GM19324 (cell line): ENCODE measurements around the gene TTC33.
"Not testable (repeated sequence)": the region's sequence is repeated elsewhere in the genome, so short reads cannot be mapped to it uniquely, and the experiment has no call there.

Experiments
- ATAC-seq: cut with Tn5 transposase; IDR thresholded peaks from one replicate; pipeline ENCODE4 v1.9.1; 2021; ENCODE audit warnings: mild to moderate bottlenecking, moderate library complexity; ENCODE audit not compliant: unreplicated experiment, low FRiP score

The TTC33 gene

DNA sequence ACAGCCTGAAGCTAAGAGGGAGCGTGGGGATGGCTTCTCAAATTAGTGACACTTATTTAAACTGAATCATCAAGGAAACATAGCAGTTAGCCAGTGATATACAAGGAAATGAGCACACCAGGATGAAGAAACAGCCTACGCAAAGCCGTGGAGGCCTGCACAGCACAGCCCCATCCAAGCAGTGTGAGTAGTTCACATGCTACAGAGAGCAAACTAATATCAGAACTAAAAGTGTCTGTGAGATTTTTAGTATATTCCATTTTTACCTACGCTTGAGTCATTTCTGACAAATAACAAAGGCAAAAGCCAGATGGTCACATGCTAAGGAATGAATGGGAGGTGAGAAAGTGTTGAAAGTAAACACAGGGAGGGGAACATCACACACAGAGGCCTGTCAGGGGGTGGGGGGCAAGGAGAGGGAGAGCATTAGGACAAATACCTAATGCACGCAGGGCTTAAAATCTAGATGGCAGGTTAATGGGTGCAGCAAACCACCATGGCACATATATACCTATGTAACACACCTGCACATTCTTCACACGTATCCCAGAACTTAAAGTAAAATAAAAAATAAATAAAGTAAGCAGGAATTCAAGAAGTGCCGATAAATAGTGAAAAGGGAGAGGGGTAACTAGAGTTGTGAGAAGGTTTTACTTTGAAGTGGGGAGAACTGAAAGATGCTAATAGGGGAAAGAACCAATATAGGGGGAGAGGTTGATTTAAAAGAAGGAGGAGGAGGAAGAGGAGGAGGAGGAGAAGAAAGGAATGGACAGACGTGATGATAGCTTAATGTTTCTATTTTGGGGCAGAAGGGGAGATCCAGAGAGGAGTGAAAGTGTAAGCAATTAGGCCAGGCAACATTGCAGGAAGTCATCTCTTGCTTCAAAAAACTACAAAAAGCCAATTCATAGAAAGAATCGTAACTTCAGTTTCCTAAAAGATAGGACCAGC, 177.0 kb downstream of the TTC33 start:
- peak; percentile 59 for ATAC-seq

DNA sequence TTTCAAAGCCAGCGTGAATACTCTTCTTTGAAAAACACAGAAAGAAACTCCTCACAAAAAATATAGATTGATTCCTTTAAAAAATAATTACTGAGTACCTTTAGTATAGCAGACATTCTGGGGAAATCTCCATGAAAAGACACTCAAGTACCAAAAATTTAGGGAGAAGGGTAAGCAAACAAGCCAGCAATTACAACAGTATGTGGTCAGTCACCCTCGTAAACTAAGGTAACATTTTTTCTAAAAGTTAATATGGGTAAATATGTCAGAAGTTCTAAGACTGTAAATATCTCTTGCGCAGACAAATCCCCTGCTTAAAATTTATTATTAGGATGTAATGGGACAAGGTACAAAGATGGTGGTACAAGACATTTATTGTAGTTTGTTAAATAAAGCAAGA, 178.0 kb downstream of the TTC33 start:
- ATAC-seq = no peak

DNA sequence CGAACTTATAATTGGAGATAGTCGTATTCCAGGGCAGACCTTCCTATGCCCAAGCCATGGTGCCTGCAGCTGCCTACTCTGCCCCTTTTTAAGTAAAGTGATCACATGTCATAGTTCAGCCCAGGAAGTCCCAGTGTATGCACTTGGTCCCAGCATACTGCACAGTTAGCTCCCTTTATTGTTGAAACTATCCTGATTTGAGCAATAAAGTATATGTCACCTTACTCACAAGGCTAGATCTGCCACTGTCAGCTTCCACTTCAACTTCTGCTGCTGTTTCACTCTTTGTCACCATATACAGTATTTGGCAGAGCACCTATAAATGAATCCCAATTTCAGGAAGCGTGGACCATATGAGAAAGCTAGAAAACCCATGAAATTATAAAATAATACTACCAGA, 179.8 kb downstream of the TTC33 start:
- no peak for ATAC-seq

DNA sequence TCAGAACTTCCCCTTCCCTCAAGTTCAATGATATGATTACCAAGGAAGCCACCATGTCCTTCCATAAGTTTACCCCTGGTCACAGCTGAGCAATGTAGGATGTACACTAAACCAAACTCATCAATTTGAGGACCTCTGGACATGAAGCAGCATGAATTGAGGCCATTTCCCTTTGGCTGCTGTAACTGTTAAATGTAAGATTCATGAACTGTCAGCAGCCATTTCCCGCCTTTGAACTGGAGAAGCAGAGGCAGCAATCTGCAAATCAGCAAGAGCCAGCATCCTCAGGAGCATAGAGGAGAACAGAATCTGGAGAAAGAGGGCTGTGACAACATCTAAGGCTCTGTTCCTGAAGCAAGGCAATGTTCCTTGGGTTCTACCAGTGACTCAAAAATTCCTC, 180.3 kb downstream of the TTC33 start:
- ATAC-seq = no peak

DNA sequence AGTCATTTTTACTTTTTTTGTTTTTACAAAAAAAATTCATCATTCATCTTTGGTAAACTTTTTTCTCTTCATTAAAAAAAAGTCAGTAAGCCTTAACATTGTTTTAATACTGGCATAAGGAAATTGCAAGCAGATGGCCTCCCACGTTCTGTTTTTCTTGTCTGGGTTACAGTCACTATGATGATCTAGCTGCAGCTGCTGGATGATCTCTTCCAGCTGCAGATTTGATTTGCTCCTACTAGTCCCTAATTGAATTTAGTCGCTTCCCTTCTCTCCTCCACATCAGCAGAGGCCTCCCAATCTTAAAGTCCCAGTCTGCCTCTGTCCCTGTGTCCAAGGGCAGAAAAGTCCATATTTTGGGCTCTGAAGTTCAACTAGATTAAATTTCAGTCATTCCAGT, 182.8 kb downstream of the TTC33 start:
- no peak for ATAC-seq

DNA sequence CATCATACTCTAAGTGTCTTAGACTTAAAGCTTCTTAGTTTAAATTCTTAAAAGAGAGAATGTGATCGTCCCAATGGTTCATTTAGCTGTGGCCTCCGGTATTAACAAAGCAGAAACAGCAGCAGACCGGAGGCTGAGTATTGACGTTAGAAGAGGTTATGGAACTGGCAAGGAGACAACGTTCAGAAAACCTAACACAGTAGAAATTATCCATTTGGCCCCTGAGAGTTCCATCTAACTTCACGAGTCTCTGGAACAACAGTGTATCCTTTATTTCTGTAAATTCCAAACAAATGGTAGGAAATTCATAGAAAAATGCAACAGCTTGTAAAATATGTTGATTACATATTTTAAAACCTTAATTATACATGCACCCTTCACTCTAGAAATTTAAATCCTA, 183.4 kb downstream of the TTC33 start:
- no peak for ATAC-seq

DNA sequence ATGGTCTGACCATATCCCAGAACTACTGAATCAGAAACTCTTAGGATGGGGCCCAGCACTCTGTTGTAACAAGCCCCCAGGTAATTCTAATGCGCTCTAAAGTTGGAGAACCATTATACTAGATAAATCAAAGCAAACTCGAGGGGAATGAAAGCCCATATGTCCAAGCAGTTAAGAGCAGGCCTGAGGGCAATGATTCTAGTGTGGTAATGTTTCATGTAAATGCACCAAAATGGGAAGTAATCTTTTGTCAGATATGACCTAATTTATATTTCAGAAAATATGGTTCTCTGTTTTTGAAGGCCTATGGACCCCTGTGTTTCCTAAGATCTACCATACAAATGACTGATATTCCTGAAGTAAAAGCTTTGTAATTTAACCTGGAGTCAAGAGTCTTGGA, 184.0 kb downstream of the TTC33 start:
- no peak for ATAC-seq

DNA sequence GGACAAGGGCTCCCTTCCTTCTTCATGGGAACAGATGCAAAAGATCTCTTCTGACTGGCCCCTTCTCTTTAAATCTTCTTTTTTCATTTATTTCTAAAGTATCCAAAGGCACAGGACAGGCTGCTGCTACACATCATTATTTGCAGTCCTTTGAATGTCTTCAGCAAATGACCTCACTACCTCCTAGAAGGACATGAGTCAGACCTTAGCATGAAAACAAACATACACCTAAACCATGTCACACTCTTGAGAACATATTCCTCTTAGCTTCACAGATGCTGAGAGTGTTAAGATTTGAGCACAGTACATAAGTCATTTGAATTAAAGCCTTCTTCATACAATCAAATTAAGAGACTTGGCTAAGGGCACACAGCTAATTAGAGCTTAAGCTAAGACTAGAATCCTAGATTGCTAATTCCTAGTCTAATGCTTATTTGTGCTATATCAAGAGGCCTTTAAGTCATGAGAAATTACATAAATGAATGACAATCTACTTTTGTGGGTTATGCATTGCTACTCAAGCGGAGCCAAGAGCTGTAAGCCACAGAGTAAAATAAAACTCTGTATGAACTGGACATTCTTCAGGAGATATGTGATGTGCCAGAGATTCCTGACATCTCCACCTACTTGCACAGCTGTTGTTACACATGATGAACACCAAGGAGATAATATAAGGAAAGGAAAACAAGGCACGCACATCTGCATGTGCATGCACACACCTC, 185.2 kb downstream of the TTC33 start:
- peak; percentile 66 for ATAC-seq

DNA sequence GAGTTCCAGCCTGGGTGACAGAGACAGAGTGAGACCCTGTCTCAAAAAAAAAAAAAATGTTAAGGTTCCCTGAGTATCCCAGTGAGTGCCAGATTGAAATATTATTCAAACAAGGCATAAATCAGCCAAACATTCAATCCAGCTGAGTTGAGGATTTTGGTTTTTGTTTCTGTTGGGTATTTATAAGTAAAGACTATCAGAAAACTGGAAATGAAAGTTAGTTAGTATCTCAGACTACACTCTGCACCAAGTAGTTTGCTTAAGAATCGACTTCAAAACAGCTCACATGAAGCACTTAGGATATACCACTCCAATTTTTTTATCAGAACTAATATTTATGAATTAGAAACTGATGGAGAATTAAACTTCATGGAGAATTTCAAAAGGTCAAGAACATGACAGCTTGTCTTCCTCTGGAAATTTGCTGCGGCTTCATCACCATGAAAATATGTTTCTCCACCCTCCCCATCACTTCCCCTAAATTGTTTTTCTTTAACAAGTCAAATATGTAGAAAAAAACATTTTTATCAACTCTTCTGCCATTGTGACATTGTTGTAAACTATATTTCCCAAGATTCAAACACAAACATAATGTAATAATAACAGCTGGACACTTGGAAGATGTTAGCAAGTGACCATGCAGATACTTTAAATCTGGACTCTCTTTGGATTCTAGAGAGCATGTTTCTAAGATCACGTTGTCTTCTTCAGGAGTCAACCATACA, 186.1 kb downstream of the TTC33 start:
- ATAC-seq = peak; percentile 77

DNA sequence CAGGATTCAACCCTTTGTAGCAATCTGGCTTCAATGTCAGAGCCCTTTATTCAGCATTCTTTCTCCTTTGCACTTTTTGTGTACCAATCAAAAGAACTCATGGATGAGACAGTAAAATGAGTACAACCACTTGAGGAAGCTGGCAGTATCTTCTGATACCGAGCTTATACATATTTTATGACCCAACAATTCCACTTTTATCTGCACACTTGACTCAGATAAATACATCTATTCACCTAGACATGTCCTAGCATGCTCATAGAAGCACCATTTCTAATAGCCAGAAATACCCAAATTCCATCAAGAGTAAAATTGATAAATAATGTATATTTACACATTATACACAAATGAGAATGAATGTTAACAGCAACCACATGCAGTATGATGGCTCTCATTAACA, 187.2 kb downstream of the TTC33 start:
- no peak for ATAC-seq

DNA sequence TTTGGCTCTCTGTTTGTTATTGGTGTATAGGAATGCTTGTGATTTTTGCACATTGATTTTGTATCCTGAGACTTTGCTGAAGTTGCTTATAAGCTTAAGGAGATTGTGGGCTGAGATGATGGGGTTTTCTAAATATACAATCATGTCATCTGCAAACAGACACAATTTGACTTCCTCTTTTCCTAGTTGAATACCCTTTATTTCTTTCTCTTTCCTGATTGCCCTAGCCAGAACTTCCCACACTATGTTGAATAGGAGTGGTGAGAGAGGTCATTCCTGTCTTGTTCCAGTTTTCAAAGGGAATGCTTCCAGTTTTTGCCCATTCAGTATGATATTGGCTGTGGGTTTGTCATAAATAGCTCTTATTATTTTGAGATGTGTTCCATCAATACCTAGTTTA, 192.6 kb downstream of the TTC33 start:
- not testable (repeated sequence) for ATAC-seq

DNA sequence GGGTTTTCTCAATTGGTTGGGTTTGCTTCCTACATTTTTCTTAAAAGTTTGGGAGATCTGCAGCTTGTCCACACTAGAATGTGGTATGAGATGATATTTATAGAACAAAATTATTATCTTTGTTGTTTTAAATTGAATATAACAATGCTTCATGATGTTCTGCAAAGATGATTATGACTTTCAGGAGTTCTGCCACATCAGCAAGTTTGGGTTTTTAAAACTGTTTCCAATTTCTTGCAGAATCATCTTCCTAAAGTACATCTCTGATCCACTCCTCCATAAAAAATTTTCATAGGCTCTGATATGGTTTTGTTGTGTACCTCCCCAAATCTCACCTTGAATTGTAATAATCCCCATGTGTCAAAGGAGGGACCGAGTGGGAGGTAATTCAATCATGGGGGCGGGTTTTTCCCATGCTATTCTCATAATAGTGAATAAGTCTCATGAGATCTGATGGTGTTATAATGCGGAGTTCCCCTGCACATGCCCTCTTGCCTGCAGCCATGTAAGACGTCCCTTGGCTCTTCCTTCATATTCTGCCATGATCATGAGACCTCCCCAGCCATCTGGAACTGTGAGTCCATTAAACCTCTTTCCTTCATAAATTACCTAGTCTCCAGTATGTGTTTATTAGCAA, 195.2 kb downstream of the TTC33 start:
- ATAC-seq = no peak

DNA sequence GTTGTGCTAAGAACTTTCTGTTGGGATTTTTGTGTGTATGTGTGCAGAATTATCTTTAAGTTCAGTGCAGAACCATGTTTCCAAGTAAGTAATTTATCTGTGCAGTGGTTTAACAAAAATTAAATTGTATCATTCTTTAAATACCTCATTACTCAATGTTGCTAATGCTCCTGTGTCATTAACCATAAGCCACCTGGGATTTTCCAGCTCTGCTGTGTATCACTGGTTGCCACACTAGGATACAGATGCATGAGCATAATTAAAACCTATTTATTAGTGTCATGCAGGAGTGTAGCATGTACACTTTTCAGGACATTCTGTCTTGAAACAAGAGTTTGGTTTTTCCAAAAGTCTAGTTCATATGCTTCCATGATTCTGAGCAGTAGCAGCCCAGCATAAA, 196.5 kb downstream of the TTC33 start:
- ATAC-seq = no peak

DNA sequence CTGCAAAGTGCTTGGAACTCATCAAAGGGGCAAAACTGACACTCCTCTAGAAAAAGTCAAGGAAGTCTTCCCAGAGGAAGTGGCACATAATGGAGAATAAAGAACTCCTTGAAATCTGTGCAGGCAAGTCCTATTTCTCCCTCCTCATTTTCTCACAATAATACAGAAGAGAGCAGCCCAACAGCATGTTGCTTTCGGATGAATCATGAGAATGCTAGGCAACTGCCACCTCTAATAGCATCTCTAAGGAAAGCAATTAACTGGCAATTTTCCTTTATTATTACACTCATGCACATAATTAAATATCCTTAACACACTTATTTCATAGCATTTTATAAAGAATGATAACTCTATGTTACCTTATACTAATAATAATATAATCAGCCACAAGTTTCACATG, 198.3 kb downstream of the TTC33 start:
- no peak for ATAC-seq

DNA sequence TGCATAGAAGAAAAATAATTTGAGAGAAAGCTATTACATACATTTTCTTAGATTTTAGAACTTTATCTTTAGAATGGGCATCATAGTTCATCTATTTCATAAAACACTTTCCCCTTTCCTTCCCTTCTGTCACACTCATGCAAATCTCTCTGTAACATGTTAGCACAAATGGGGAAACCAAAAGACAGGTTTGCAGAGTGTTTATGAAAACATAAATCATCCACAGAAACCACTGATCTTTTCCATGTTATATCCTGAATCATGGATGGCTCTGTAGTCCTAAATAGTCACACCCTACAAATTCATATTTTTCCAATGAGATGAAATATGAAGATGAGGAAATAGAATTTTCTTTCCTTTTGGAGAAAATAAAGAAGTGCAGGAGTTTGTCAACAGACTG, 198.9 kb downstream of the TTC33 start:
- ATAC-seq = no peak

DNA sequence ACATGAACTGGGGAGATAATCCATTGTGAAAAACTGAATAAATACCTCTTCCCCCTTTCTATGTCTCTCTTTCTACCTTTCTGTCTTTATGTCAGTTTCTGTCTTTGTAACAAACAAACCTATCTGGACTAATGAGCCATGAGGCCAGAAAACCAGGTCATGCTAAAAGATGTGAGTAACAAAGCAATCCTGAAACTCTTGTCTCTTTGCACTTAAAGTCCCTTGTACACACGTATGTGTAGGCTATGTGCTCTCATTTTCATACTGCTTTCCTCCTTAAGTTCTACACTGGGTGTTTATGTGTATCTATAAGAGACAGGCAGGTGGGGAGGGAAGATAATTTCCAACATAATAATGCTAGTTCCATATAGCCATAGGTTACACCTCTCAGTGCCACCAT, 199.9 kb downstream of the TTC33 start:
- no peak for ATAC-seq

DNA sequence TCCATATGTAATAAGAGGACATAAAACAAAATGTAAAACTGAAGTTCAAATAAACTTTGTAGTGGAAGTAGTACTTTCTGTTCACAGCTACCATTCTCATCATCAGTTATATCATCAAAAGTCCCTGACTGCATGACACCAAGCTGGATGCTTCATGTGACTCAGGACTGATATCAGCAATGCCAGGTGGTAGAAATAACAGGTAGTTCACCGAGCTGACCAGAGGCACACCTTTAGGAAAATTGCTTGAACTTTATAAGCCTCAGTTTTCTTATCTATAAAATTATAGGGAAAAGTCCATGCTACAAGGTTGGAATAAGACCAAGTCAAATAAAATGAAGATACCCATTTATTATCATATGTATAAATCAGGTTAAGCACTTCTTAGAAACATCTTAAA, 200.9 kb downstream of the TTC33 start:
- no peak for ATAC-seq

DNA sequence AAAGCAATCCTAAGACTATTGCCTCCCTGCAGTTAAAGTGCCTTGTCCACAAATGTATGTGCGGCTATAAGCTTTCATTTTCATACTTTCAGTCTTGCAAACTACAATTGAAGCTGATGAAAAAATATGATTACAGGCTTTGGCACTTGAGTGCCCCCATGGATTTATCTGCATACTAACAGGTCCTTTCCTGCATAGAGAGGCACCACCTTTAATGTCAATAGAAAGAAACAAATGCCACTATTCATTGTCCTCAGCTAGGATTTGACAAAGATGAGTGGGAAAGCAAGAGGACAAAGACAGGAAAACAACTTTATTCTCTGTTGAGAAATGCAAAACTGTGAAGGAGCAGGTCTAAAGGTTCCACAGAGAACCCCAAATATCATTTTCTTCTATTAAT, 201.7 kb downstream of the TTC33 start:
- no peak for ATAC-seq

DNA sequence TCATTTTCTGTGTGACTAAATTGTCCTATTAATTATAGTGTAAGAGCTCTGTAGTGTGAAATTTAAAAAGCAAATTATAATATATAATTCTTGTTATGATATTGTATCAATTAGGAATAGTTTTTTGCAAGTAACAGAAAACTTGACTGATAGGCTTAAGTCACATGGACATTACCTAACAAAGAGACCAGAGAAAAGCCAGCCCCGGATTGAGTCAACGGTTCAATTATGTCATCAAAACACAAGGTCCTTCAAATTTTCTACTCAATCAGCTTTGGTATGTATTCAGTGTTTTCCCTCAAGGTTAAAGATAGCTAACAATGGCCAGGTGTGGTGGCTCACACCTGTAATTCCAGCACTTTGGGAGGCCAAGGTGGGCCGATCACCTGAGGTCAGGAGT, 202.8 kb downstream of the TTC33 start:
- ATAC-seq = no peak
